Sigmoid colon (tissue), 3 donors: Measurements from ENCODE around the gene MLF2.

Experiments
- POLR2A ChIP-seq, 2 donors: fragments of 450-650 bp; IDR thresholded peaks; one replicate each; pipeline ENCODE4 v1.6.1; 2016; ENCODE audit warnings: antibody characterized with exemption in 2 of 2, mild to moderate bottlenecking in 2 of 2, moderate library complexity in 2 of 2
- TF ChIP-seq, protein P1 (sequence below), 4 experiments: fragments of 450-650 bp in 3 of 4; fragments of 200-600 bp in 1 of 4; IDR thresholded peaks; one replicate each; pipeline ENCODE4 v1.5.1; 2016 to 2019; ENCODE audit warnings: antibody characterized with exemption in 4 of 4, mild to moderate bottlenecking in 3 of 4, moderate library complexity in 2 of 4

DNA sequence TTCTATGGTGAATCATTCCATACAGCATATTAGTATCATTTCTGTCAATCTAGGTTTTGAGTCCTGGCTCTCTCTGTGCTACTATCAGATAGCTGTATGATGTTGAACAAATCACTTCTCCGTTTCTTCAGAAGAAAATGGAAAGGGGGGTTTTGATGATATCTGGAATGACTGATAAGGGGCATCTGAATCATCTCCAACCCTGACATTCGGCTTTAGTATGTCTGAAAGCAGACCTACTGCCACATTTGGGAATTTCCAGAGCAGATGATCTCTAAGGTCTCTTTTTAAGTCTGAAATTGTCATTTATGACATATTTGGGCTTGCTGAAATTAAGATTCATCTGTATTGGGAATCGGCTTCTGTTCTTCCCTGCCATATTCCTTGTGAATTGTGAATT lies 10.1 kb downstream of the MLF2 start:
- TF ChIP-seq, protein P1, sequence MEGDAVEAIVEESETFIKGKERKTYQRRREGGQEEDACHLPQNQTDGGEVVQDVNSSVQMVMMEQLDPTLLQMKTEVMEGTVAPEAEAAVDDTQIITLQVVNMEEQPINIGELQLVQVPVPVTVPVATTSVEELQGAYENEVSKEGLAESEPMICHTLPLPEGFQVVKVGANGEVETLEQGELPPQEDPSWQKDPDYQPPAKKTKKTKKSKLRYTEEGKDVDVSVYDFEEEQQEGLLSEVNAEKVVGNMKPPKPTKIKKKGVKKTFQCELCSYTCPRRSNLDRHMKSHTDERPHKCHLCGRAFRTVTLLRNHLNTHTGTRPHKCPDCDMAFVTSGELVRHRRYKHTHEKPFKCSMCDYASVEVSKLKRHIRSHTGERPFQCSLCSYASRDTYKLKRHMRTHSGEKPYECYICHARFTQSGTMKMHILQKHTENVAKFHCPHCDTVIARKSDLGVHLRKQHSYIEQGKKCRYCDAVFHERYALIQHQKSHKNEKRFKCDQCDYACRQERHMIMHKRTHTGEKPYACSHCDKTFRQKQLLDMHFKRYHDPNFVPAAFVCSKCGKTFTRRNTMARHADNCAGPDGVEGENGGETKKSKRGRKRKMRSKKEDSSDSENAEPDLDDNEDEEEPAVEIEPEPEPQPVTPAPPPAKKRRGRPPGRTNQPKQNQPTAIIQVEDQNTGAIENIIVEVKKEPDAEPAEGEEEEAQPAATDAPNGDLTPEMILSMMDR (IDR thresholded peaks at IDR 0.05): no peak
- no peak for TF ChIP-seq POLR2A (IDR thresholded peaks at IDR 0.05)
